ENCODE measurements around the gene VSIR.

GRCh38 chr10:71815515-71816130 lies 42.3 kb upstream of the VSIR start:
- TF ChIP-seq POLR2AphosphoS5 (IDR thresholded peaks at IDR 0.05), result no peak
- no peak for TF ChIP-seq EP300 (IDR thresholded peaks at IDR 0.05; ENCODE audit: low read depth)
- TF ChIP-seq CTCF (IDR thresholded peaks at IDR 0.05), result no peak
- no peak for TF ChIP-seq POLR2A (IDR thresholded peaks at IDR 0.05)

All from transverse colon (tissue), 4 donors.